Endometrial microvascular endothelial cells (primary cell): Measurements from ENCODE around the gene MRPS17. TPM values are rescaled to one million over a fixed set of nuclear protein-coding genes. Genes with fewer than 3 reads are reported as not detected.
"Not testable (repeated sequence)": the region's sequence is repeated elsewhere in the genome, so short reads cannot be mapped to it uniquely, and the experiment has no call there.

Experiments
- in situ Hi-C: cut with HindIII; loops from 2 replicates; pipeline ENCODE4 v1.10.0; 2017; ENCODE audit warnings: low sequenced_read_pairs, low pct_unique_long_range_greater_than_20kb; ENCODE audit errors: inconsistent ontology term
- total RNA-seq: library from RNA; depleted of rRNA; stranded (reverse); fragments of >200 nt; gene quantifications from one replicate; pipeline ENCODE4 v1.2.3, GENCODE V29; 2015; ENCODE audit errors: inconsistent ontology term

The MRPS17 gene
- 7.1 TPM for total RNA-seq

DNA sequence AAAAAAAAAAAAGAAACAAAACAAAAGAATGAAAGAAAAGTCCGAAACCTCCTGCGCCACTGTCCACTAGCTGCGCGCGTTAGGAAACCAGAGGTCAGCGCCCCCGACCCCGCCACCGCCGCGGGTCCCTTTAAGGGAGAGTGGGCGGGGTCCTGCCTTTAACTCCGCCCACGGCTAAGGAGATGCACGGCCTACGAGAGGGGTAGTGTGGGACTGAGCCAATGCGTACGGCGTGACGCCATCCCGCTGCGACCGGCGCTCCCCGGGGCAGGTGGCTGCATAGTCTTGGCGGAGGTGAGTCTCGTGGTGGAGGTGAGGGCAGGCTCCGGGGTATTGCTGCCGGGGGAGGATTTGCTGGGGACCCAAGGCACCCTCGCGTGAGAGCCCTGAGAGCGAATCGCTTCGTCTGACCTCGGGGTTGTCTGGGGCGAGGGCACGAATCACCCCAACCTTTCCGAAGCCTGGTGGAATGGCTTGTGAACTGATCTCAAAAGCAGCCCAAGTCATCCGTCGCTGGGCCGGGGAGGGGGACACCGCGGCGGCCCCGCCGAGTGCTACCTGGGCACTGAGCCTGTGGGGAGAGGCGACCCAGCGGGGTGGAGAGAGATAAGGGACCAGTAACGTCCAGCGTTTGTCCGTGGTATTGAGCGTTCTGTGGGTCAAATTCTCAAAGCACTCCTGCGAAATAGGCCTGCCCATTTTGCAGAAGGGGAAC lies at the start of gene MRPS17:
Gene MRPS17, plus strand, starts transcription at position 241 of the 715 bp plus-strand sequence. CDS start 1,319 bp downstream, outside the sequence.
- in situ Hi-C loops: no loop called here

DNA sequence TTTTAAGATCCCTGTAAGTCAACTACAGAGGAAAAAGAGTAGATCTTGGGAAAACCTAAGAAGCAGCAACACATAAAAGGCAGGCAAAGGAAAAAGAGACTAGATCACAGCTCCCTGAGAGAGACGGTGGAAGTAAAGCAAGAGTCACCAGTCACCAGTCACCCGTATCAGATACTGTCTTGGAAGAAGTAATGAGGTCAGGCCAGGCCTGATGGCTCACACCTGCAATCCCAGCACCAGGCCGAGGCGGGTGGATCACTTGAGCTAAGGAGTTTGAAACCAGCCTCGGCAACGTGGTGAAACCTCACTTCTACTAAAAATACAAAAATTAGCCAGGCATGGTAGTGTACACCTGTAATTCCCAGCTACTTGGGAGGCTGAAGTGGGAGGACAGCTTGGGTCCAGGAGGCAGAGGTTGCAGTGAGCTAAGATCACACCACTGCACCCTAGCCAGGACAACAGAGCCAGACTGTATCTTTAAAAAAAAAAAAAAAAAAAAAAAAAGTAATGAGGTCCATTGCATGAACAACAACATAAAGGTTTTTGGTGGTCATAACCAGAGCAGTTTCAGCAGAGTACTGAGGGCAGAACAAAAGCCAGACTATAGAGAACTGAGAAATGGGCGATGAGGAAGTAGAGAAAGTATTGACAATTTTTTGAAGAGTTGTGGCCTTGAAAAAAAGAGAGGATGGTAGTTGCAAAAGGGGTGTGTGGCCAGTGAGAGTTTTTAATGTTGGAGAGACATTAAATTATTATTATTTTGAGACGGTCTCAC lies 47.5 kb upstream of the MRPS17 start:
- in situ Hi-C loops: no loop called here

DNA sequence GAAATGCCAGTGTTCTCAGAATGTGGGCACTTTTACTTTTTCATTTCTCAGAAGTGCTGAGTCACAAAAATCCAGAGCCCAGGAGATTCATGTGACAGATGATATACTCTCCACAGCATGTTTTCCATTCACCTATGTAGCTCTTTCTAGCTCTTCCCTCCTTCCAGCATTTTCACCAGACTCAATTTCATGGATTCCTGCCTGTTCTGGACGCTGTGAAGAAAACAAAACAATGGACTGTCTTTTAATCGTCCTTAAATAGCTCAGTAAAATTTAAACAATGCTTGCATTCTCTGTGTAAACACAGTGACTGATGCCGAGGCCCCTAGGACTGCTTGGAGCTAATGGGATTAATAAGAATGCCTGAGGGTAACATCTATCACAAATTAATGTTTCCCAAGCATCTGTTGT lies 38.9 kb upstream of the MRPS17 start:
- in situ Hi-C loops: no loop called here

DNA sequence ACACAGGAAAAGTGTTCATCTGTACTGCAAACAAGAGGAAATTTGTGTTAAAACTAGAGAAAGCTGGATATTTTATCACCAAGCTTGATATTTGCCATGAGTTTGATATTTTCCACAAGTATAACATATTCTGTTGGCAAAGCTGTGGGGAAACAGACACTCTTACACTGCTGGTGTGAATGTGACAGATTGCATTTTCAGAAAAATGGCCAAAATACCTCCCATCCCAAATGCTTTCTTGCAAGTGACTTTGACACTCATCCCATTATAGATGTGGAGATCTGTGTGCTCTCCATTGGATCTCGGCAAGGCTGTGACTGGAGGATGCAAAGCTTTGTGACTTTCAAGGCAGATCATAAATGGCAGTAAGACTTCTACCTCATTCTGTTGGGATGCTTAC lies 33.9 kb upstream of the MRPS17 start:
- in situ Hi-C loops: no loop called here

DNA sequence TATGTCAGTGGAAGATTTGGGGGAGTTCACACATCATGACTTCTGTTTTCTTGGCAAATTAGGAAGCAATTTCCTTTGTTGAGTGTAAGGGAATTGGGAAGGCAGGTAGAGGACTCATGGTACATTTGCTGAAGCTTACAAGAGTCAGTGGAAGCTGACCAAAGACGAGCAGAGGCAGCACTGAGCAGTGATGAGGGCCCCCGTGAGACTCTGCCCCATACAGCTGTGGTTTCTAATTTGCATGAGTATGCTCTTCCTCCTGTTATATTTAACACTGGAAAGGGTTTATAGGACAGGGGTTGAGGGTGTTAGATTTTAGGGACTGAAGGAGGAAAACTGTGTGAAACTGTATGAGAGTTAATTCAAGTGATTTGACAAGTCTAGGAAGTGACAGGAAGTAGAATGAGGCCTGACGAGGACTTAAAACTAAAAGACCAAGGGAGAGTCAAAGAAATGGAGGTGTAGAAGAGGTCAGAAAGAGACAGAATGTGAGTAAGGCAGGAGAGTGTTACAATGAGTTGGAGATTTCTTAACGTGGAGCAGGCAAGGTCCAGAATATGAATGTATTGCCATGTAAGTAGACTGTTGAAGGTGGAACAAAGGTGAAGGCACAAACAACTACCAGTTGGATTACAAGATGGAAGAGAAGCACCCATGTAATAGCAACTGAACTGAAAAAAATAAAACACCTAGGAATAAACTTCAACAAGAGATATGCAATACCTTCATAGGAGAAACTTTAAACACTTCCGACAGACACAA lies 23.5 kb upstream of the MRPS17 start:
- in situ Hi-C loops: no loop called here

DNA sequence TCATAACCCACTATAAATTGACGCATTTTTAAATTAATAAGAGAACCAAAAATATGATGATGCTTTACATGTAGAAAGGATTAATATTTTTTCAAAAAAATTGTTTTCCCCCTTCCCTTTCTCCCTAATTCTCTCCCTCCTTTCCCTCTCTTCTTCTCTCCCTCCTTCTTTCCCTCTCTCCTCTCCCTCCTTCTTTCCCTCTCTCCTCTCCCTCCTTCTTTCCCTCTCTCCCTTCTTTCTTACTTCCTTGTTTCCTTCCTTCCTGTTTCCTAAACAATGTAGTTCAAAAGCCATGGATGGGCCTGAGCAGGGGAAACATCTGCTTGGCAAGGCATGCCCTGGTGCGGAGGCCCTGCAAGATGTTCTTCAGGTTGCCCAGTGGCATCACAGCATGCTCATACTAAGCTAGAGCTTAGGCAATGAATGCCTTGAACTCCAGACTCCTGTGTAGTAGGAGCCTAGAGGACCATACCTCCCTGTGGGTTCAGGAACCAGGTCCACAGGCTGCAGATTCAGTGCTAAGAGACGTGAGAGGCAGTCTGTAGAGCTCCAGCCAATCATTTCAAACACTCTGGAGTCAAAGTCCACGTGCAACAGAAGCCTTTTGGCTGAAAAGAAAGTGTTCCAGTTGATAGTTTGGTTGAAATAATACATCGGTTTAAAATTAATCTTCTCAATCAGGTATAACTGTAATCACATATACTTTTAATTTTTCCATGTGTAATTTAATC lies 20.1 kb upstream of the MRPS17 start:
- in situ Hi-C loops: no loop called here

DNA sequence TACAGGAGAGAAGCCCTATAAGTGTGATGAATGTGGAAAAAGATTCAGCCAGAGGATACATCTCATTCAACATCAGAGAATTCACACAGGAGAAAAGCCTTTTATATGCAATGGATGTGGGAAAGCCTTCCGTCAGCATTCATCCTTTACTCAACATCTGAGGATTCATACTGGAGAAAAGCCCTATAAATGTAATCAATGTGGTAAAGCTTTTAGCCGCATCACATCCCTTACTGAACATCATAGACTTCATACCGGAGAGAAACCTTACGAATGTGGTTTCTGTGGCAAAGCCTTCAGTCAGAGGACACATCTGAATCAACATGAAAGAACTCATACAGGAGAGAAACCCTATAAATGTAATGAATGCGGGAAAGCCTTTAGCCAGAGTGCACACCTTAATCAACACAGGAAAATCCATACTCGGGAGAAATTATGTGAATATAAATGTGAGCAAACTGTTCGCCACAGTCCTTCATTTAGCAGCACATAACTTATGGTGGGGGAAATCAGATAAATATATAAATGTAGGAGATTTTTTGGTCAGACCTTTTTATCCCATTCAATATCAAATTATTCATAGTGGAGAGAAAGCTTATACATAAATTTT lies 12.1 kb upstream of the MRPS17 start:
- in situ Hi-C loops: no loop called here

DNA sequence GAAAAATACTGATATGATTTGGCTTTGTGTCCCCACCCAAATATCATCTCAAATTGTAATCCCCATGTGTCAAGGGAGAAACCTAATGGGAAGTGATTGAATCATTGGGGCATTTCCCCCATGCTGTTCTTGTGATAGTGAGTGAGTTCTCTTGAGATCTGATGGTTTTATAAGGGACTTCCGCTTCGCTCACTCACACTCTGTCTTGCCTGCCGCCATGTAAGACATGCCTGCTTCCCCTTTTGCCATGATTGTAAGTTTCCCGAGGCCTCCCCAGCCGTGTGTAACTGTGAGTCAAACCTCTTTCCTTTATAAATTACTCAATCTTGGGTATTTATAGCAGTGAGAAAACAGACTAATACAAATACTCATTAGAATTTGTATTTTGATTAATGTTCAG lies 5.1 kb upstream of the MRPS17 start:
- in situ Hi-C loops: no loop called here

DNA sequence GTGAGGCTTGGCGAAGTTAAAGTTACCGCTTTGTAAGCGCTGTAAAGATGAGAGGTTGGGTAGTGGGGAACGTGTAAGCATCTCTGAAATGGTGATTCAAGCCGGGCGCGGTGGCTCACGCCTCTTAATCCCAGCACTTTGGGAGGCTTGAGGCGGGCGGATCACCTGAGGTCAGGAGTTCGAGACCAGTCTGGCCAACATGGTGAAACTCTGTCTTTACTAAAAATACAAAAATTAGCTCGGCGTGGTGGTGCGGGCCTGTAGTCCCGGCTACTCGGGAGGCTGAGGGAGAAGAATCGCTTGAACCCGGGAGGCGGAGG lies 635 bp downstream of the MRPS17 start:
- in situ Hi-C loops: not testable (repeated sequence)

DNA sequence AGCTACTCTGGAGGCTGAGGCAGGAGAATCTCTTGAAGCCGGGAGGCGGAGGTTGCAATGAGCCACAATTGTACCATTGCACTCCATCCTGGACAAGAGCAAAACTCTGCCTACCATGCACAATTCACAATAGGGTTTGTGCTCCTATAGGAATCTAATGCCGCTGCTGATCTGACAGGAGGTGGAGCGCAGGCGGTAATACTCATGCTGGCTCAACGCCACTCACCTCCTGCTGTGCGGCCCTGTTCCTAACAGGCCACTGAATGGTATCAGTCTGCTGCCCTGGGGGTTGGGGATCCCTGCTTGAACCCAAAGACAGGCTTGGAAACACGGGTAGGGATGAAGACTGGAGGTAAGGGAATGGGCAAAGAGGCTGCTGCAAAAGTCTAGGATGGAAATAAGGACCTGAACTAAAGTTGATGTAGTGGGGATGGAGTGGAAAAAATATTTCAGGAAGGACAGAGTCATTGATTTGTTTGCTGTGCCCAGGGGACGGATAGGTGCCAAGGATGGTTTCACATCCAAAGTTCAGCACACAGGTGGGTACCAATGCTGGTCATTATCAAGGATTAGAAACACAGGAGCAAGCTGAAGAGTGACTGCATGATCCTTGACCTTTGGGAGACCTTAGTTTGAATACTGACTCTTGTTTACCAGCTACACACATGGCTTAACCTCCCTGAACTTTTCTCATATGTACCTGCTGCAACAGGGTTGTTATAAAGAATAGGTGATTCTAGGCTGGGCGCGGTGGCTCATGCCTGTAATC lies 2.2 kb downstream of the MRPS17 start:
- in situ Hi-C loops: no loop called here

DNA sequence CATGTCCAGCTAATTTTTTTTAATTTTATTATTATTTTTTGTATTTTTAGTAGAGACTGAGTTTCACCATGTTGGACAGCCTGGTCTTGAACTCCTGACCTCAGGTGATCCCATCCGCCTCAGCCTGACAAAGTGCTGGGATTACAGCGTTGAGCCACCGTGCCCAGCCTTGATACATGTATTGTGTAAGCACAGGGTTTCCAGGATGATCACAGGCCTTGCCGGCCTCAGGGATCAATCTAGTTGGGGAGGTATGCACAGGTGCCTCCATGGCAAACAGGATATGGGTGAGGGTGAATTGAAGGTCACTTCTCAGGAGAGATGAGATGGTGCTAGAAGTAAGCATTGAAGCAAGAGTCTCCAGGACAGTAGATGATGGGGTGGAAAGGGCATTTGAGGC lies 5.5 kb downstream of the MRPS17 start:
- in situ Hi-C loops: no loop called here

DNA sequence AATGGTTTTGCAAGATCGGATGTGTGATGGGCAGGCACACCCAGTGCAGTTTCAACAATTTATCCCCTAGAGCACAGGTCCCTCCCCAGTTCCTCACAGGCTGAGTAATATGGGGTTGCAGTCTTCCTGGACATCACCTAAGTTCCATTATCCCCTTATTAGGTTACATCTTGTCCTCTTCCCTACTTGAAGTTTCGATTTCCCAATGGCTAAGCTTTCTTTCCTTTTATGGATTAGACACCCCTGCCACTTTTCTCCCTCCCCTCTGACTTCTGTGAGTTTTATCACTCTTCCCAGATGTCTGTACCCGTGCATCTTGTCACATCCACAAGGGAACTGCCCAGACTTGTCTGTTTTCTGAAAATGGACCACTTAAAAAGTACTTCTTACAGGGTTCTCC lies 10.3 kb downstream of the MRPS17 start:
- in situ Hi-C loops: no loop called here

DNA sequence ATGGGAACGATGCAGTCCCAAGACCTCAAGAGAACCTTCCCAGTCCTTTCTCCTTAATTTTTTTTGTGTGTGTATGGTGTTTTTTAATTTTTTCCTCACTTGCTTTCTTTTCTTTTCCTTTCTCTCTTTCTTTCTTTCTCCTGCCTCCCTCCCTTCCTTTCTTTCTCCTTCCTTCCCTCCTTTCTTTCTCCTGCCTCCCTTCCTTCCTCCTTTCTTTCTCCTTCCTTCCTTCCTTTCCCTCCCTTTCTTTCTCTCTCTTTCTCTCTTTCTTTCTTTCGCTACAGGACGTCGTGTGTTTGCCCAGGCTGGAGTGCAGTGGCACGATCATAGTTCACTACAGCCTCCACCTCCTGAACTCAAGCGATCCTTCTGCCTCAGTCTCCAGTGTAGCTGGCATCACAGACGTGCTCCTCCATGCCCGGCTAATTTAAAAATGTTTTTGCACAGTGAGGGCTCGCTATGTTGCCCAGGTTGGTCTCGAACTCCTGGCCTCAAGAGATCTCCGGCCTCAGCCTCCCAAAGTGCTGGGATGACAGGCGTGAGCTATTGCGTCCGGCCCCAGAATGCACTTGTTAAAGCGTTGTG lies 12.0 kb downstream of the MRPS17 start:
- in situ Hi-C loops: no loop called here

DNA sequence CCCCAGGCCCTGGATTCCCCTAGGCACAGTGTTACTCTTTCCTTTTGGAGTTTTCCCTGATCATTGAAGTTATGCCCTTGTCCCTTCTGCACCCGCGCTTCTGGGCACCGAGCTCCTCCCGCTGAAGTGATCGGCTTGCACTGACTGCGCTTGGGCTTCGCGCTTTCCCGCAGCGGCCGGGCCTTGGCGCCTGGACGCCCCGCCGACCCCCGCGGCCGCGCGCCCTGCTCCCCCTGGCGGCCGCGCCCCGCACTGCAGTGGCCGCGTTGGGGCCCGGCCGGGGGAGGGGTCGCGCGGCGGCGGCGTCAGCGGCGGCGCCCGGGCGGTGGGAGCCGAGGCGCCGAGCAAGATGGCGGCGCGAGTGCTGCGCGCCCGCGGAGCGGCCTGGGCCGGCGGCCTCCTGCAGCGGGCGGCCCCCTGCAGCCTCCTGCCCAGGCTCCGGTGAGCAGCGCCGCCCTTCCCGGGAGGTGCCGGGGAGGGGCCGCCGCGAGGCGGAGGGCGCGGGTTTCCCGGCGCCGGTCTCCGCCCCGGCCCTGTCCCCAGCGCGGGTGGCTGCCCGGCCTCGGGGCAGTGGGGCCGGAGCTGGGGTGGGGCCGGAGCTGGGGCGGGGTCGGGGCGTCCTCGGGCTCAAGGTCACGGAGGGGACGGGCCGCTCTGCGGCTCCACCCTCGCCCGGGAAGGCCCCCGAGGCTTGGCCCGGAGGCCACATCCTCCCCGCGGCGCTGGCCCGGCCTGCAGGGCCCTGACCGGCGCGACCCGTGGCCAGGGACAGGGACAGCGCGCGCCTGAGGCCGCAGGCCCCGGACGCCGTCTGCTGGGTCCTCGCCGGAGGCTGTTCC lies 12.8 kb downstream of the MRPS17 start, which contains the start of gene NIPSNAP2:
Gene NIPSNAP2, plus strand, starts transcription at position 325 of the 839 bp plus-strand sequence. Its CDS starts 25 bp downstream, at position 350.
- in situ Hi-C loops: no loop called here

DNA sequence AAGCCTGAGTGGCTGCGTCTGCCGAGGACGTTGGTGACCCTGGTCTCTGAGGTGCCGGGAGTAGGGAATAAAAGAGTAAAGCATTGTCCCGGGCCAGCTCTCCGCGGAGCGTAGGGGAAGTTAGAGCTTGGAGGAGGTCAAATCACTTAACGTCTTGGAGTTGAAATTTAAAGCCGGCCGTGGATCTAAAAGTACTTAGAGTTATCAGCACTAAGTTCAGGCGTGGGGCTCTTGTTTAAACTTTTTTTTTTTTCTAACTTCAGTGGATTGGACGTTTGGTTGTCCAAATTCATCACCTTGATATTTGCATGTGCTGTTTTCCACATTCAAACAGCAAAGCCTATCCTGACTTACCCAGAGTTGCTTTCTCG lies 13.4 kb downstream of the MRPS17 start:
- in situ Hi-C loops: no loop called here

DNA sequence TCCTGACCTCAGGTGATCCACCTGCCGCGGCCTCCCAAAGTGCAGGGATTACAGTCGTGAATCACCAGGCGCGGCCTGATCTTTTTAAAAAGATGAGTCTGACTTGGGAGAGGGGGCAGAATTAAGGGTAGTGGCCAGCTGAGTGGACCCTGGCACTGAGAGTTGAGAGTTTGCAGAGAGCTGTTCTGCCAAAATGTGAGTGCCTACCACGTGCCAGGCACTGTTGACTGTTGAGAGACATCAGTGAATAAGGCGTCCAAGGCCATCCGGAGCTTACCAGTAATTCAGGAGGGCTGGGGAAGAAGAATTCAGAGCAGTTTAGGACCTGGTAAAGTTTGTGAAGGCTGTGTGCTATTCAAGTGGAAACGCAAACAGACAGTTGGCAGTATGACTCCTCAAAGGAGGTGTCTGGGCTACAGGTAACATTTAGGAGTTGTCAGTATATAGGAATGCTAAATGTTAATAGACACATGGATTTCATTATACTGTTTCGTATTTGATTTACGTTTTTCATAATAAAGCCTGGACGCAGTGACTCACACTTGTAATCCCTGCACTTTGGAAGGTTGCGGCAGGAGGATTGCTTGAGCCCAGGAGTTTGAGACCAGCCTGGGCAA lies 14.2 kb downstream of the MRPS17 start:
- in situ Hi-C loops: no loop called here
